Tibial nerve (tissue), 3 donors: ENCODE measurements around the gene CIAPIN1.

ENCODE experiments used
- POLR2A ChIP-seq, 2 donors: fragments of 450-650 bp; IDR thresholded peaks; one replicate each; pipeline ENCODE4 v1.6.1; 2017; ENCODE audit warnings: antibody characterized with exemption in 2 of 2, mild to moderate bottlenecking in 2 of 2, moderate library complexity in 2 of 2
- TF ChIP-seq, protein P1 (sequence below), 5 experiments: fragments of 200-600 bp in 3 of 5; fragments of 450-650 bp in 2 of 5; sonication (generic) in 3 of 5; IDR thresholded peaks; one replicate each; pipeline ENCODE4 v1.5.1; 2016 to 2019; ENCODE audit warnings: antibody characterized with exemption in 5 of 5, mild to moderate bottlenecking in 3 of 5, moderate library complexity in 2 of 5

DNA sequence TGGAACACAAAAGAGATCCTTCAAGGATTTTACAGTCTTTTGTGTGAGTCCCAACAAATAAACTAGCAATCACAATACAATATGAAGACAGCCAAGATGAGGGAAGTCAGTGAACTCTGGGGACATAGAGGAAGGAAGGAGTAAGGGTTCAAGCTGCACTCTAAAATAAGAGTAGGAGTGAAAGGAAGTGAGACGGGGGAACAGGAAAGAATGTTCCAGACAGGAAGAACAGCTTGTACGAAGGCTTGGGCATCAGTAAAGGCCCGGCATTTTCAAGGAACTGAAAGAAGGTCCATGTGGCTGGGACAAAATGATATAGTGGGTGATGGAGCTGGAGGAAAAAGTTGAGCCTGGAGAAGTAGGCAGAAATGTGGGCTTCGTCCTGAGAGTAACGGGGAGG is 38.1 kb downstream of the CIAPIN1 start:
- TF ChIP-seq POLR2A (IDR thresholded peaks at IDR 0.05): no peak
- TF ChIP-seq, protein P1, sequence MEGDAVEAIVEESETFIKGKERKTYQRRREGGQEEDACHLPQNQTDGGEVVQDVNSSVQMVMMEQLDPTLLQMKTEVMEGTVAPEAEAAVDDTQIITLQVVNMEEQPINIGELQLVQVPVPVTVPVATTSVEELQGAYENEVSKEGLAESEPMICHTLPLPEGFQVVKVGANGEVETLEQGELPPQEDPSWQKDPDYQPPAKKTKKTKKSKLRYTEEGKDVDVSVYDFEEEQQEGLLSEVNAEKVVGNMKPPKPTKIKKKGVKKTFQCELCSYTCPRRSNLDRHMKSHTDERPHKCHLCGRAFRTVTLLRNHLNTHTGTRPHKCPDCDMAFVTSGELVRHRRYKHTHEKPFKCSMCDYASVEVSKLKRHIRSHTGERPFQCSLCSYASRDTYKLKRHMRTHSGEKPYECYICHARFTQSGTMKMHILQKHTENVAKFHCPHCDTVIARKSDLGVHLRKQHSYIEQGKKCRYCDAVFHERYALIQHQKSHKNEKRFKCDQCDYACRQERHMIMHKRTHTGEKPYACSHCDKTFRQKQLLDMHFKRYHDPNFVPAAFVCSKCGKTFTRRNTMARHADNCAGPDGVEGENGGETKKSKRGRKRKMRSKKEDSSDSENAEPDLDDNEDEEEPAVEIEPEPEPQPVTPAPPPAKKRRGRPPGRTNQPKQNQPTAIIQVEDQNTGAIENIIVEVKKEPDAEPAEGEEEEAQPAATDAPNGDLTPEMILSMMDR (IDR thresholded peaks at IDR 0.05): no peak
